Small intestine (tissue), 7 donors: Measurements from ENCODE around the gene ABCA4. TPM values are rescaled to one million over a fixed set of nuclear protein-coding genes. Genes with fewer than 3 reads are reported as not detected.

Experiments
- DNase-seq, 2 donors: peaks; one replicate each; pipeline versions ENCODE4 v3.0.0 to v3.0.0-alpha.2; 2013
- FAIRE-seq: peaks from 2 replicates; lab custom pipeline; 2012; peaks lifted over from hg19 to GRCh38; lab: Jason Lieb, UNC
- H3K27ac ChIP-seq, 3 donors: one replicate each; pipeline ENCODE4 v1.5.1; 2013; ENCODE audit warnings: low read length in 2 of 3, mild to moderate bottlenecking in 2 of 3, control low read depth in 1 of 3, inconsistent platforms in 1 of 3, low read depth in 1 of 3, moderate library complexity in 1 of 3
- H3K27me3 ChIP-seq, 3 donors: one replicate each; pipeline ENCODE4 v1.6.1; 2013; ENCODE audit warnings: low read length in 3 of 3, inconsistent platforms in 1 of 3; ENCODE audit not compliant: control insufficient read depth in 3 of 3, insufficient read depth in 3 of 3
- H3K36me3 ChIP-seq, 3 donors: one replicate each; pipeline ENCODE4 v1.6.1; 2013; ENCODE audit warnings: low read length in 3 of 3, inconsistent platforms in 1 of 3, low read depth in 1 of 3, mild to moderate bottlenecking in 1 of 3, moderate library complexity in 1 of 3; ENCODE audit not compliant: control insufficient read depth in 3 of 3, insufficient read depth in 2 of 3
- H3K4me1 ChIP-seq, 3 donors: one replicate each; pipeline ENCODE4 v1.6.1; 2013; ENCODE audit warnings: low read length in 2 of 3, inconsistent platforms in 1 of 3, low read depth in 1 of 3, mild to moderate bottlenecking in 1 of 3, moderate library complexity in 1 of 3; ENCODE audit not compliant: control insufficient read depth in 3 of 3, insufficient read depth in 2 of 3
- H3K4me3 ChIP-seq, 3 donors: one replicate each; pipeline ENCODE4 v1.5.1; 2013; ENCODE audit warnings: low read length in 3 of 3, control low read depth in 1 of 3, inconsistent platforms in 1 of 3, low read depth in 1 of 3, mild to moderate bottlenecking in 1 of 3, moderate library complexity in 1 of 3
- H3K9me3 ChIP-seq, 2 donors: one replicate each; pipeline ENCODE4 v1.6.1; 2013; ENCODE audit warnings: low read depth in 1 of 2, low read length in 1 of 2; ENCODE audit not compliant: control insufficient read depth in 2 of 2, insufficient read depth in 1 of 2
- WGBS, 3 donors: extraction: QIAGEN DNeasy Blood & Tissue Kit; methylation state at CpG; one replicate each; pipeline ENCODE4 v1.1.7; 2013; 5-methylcytosine and 5-hydroxymethylcytosine counted together
- polyA plus RNA-seq, 4 donors: library from polyadenylated mRNA; stranded (reverse) in 3 of 4; unstranded in 1 of 4; fragments of 200-250 nt in 3 of 4; fragments of 120-200 nt in 1 of 4; gene quantifications; one replicate each; pipeline versions ENCODE4 v1.2.1 to v1.2.3, GENCODE V29; 2013
- donor health status: healthy with polysubstance abuse.
- donor health status: control.
- donor health status: control.
- donor health status: Bipolar disorder and iron deficiency.
- donor health status: healthy.

Gene ABCA4
- polyA plus RNA-seq, 4 donors = 2.4 to 4.3 (median 3.8) TPM

GRCh38 chr1:94092210-94092613 lies 28.7 kb downstream of the ABCA4 start:
- 44 to 72% (median 67%) methylated on average over 4 of the region's 4 CpGs for WGBS, 3 donors
- no peak for FAIRE-seq
- H3K4me1 ChIP-seq = peaks cover 0 to 18% (median 0%) of the 10 kb centered on the region in 3 donors
- peak overlapping the region in 2 of 3 donors; percentile 32 to 60 for H3K27ac ChIP-seq
- DNase-seq = peak in 1 of 2 donors; percentile 27
- no peaks in the 10 kb centered on the region for H3K36me3 ChIP-seq
- H3K4me3 ChIP-seq = no peak overlapping the region
- H3K9me3 ChIP-seq = no peaks in the 10 kb centered on the region
- no peaks in the 10 kb centered on the region for H3K27me3 ChIP-seq

- no peak for DNase-seq
- H3K27me3 ChIP-seq = no peaks in the 10 kb centered on the region
- H3K36me3 ChIP-seq = no peaks in the 10 kb centered on the region
- no peak for FAIRE-seq
- H3K27ac ChIP-seq = no peak overlapping the region
- no peak overlapping the region for H3K4me3 ChIP-seq
- WGBS, 3 donors = 50 to 69% (median 60%) methylated on average over 3 of the region's 3 CpGs
- H3K4me1 ChIP-seq = peaks cover 0 to 18% (median 0%) of the 10 kb centered on the region in 3 donors
- no peaks in the 10 kb centered on the region for H3K9me3 ChIP-seq
Measured at GRCh38 chr1:94090761-94091160, 30.2 kb downstream of the ABCA4 start.

- Histone ChIP-seq H3K9me3 (no peaks in the 10 kb centered on the region), H3K4me3 (no peak overlapping the region), H3K27ac (no peak overlapping the region), H3K4me1 (no peaks in the 10 kb centered on the region), H3K27me3 (peaks cover 0 to 5% (median 0%) of the 10 kb centered on the region in 3 donors), H3K36me3 (no peaks in the 10 kb centered on the region)
- 54 to 73% (median 63%) methylated on average over 2 of the region's 2 CpGs for WGBS, 3 donors
- DNase-seq (no peak), FAIRE-seq (no peak)
Measured at GRCh38 chr1:94087193-94087592, 33.8 kb downstream of the ABCA4 start.

DNA sequence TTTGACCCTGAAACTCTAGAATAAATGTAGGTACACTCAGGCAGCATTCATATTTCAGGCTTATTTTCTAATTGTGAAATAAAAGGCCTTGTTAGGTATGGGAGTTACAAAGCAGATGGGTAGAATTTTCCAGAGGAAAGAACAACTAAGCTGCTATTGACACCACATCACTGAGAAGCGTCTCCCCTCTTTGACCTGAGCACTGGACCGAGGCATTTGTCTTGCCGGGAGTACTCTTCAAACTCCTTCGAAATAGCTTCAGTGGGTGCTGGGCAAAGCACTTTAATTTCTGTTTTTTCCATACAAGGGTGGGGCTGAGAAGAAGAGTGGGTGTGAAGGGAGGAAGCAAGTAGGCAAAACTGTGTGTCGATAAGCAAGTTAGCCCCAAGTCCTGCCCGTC lies 36.4 kb downstream of the ABCA4 start:
- 77 to 80% (median 77%) methylated on average over 6 of the region's 6 CpGs for WGBS, 3 donors
- H3K4me3 ChIP-seq = no peak overlapping the region
- FAIRE-seq = no peak

GRCh38 chr1:94084085-94084484 lies 36.9 kb downstream of the ABCA4 start:
- H3K36me3 ChIP-seq = no peaks in the 10 kb centered on the region
- H3K9me3 ChIP-seq = no peaks in the 10 kb centered on the region
- FAIRE-seq (no peak), DNase-seq (no peak)
- peaks cover 0 to 7% (median 0%) of the 10 kb centered on the region in 3 donors for H3K27me3 ChIP-seq
- H3K27ac ChIP-seq = no peak overlapping the region
- no peaks in the 10 kb centered on the region for H3K4me1 ChIP-seq
- no peak overlapping the region for H3K4me3 ChIP-seq

More for the DNA sequence above, 36.4 kb downstream of the ABCA4 start:
- no peaks in the 10 kb centered on the region for H3K4me1 ChIP-seq
- no peak overlapping the region for H3K27ac ChIP-seq
- no peaks in the 10 kb centered on the region for H3K9me3 ChIP-seq
- no peak for DNase-seq
- H3K27me3 ChIP-seq = peaks cover 0 to 7% (median 0%) of the 10 kb centered on the region in 3 donors
- H3K36me3 ChIP-seq = no peaks in the 10 kb centered on the region

DNA sequence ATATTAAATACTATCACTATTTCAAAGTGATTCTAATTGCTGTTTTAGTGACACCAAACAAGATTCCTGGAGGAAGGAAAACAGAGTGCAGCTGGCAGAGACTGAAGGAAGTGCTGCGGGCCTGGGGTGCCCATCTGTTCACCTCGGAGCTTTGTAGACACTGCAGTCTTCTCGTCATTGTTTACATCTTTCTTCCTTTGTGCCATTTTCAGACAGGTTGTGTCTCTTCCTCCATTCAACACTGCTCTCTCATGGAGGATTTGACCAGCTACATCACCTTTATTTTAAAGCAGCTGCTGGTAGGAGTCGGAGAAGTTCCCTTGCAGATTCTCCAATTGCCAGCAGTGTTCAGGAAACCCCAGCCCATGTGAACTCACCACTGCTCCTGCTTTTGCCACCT lies 37.3 kb downstream of the ABCA4 start:
- H3K9me3 ChIP-seq = no peaks in the 10 kb centered on the region
- H3K4me3 ChIP-seq = no peak overlapping the region
- 31 to 51% (median 31%) methylated on average over 4 of the region's 4 CpGs for WGBS, 3 donors
- H3K27me3 ChIP-seq = peaks cover 0 to 7% (median 0%) of the 10 kb centered on the region in 3 donors
- H3K27ac ChIP-seq = no peak overlapping the region
- no peaks in the 10 kb centered on the region for H3K4me1 ChIP-seq
- no peak for FAIRE-seq
- no peaks in the 10 kb centered on the region for H3K36me3 ChIP-seq
- no peak for DNase-seq

DNA sequence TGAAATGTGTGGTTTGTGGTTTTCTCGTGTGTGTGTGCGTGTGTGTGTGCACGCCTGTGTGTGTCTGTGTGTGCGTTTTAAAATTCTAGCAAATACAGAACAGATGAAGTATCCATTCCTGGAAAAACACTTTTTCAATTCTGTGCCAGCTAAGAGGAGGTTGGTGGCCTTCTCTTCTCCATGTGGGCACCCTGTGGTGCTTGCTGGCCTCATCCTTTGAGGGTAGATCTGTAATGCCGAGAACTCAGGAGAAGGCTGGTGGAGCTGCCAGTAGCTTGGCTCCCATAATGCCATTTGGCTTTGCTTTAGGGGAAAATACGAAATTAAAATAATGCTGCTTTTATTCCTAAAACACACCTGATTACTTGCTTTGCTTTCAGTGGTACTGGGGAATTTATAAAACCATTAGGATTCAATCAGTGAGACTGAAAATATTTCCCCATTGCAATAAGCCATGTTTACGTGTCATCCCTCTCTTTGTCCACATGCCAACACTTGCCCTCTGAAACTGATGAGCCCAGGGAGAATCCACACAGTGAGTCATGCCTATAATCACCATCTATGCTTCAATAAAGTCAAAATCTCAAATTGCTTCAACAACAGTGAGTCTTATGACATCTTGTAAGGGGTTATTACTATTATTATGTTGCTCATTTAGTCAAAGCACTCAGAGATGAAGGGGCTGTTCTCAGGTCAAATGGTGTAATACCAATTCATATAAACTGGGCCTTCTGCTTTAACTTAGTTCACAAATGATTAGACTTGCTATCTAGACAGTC lies 39.2 kb downstream of the ABCA4 start:
- FAIRE-seq = no peak
- Histone ChIP-seq H3K4me3 (no peak overlapping the region), H3K4me1 (no peaks in the 10 kb centered on the region)

DNA sequence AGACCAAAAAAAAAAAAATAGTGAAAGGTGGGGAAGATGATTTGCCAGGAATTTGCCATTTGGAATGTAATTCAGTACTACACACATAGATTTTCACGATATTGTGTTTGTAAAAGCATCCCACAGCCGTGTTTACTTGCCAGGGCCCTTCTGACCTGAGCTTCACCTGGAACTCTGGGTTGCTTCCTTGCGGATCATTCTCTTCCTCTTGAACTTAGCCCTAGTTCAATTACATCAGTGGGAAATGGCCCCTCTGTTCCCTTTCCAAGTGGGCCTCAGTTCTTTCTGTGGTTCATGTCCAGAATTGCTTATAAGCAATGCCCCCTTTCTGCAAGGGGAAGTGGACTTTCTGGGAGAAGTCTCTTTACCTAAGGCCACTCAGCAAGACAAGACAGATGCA lies 41.0 kb downstream of the ABCA4 start:
- FAIRE-seq (no peak), DNase-seq (no peak)
- no peak overlapping the region for H3K4me3 ChIP-seq
- no peaks in the 10 kb centered on the region for H3K36me3 ChIP-seq
- 73 to 82% (median 80%) methylated on average over 3 of the region's 3 CpGs for WGBS, 3 donors
- H3K9me3 ChIP-seq = no peaks in the 10 kb centered on the region
- H3K4me1 ChIP-seq = no peaks in the 10 kb centered on the region
- no peak overlapping the region for H3K27ac ChIP-seq
- H3K27me3 ChIP-seq = peaks cover 0 to 7% (median 0%) of the 10 kb centered on the region in 3 donors

More for the DNA sequence above, 39.2 kb downstream of the ABCA4 start:
- WGBS, 3 donors = 79 to 87% (median 82%) methylated on average over 7 of the region's 7 CpGs
- Histone ChIP-seq H3K27me3 (peaks cover 0 to 7% (median 0%) of the 10 kb centered on the region in 3 donors), H3K9me3 (no peaks in the 10 kb centered on the region), H3K36me3 (no peaks in the 10 kb centered on the region), H3K27ac (no peak overlapping the region)
- DNase-seq = no peak
